Measurements from ENCODE around the gene ZNF786. TPM values are rescaled to one million over a fixed set of nuclear protein-coding genes. Genes with fewer than 3 reads are reported as not detected.

The ZNF786 gene
- 10 to 100 TPM in 1 of 2 donors, 1 to 10 TPM in 1; 7.8 to 10.8 TPM for total RNA-seq

- DNase-seq (ENCODE audit: low spot score) (peak; percentile 97), ATAC-seq (peak; percentile 92 to 96)
- Mint-ChIP-seq H3K4me1 (ENCODE audit: low read depth in 2 of 2) (peaks cover 20 to 28% of the 10 kb centered on the region in 2 donors), H3K27me3 (no peaks in the 10 kb centered on the region), H3K4me3 (peak within 1 kb of the TSS; percentile 85), H3K27ac (peak within 1 kb of the TSS; percentile 80 to 95), H3K36me3 (no peaks in the 10 kb centered on the region), H3K9me3 (no peaks in the 10 kb centered on the region)
These were observed at the start of gene ZNF786 for GRCh38 chr7:149090397-149091195. ZNF786 (minus strand) TSS chr7:149090718; CDS start chr7:149090640, 78 bp downstream.

GRCh38 chr7:149136118-149136517, 45.6 kb upstream of the ZNF786 start:
- no peak for DNase-seq (ENCODE audit: low spot score)
- no peaks in the 10 kb centered on the region for H3K27me3 Mint-ChIP-seq
- ATAC-seq, result no peak
- no peak overlapping the region for H3K27ac Mint-ChIP-seq
- H3K4me1 Mint-ChIP-seq (ENCODE audit: low read depth in 2 of 2), result peaks cover 0 to 6% of the 10 kb centered on the region in 2 donors
- H3K9me3 Mint-ChIP-seq, result no peaks in the 10 kb centered on the region
- H3K36me3 Mint-ChIP-seq, result peaks cover 2% of the 10 kb centered on the region
- no peak overlapping the region for H3K4me3 Mint-ChIP-seq

GRCh38 chr7:149133028-149133710, 42.7 kb upstream of the ZNF786 start:
- H3K4me1 Mint-ChIP-seq (ENCODE audit: low read depth in 2 of 2), result peaks cover 7% of the 10 kb centered on the region in 2 donors
- no peak overlapping the region for H3K27ac Mint-ChIP-seq
- H3K9me3 Mint-ChIP-seq, result peaks cover 5% of the 10 kb centered on the region
- no peaks in the 10 kb centered on the region for H3K27me3 Mint-ChIP-seq
- no peak overlapping the region for H3K4me3 Mint-ChIP-seq
- DNase-seq (ENCODE audit: low spot score), result no peak
- no peak for ATAC-seq
- peaks cover 11% of the 10 kb centered on the region for H3K36me3 Mint-ChIP-seq

GRCh38 chr7:149130572-149131198, 40.2 kb upstream of the ZNF786 start:
- no peak for ATAC-seq
- Mint-ChIP-seq H3K36me3 (peaks cover 17% of the 10 kb centered on the region), H3K9me3 (peaks cover 5% of the 10 kb centered on the region), H3K27me3 (no peaks in the 10 kb centered on the region), H3K4me3 (no peak overlapping the region), H3K4me1 (ENCODE audit: low read depth in 2 of 2) (peaks cover 22% of the 10 kb centered on the region in 2 donors), H3K27ac (no peak overlapping the region)
- DNase-seq (ENCODE audit: low spot score), result no peak

GRCh38 chr7:149126662-149127266, 36.2 kb upstream of the ZNF786 start:
- peak overlapping the region; percentile 99 for H3K4me3 Mint-ChIP-seq
- H3K27me3 Mint-ChIP-seq, result no peaks in the 10 kb centered on the region
- DNase-seq (ENCODE audit: low spot score) (peak; percentile 86), ATAC-seq (peak; percentile 79 to 85)
- peaks cover 17% of the 10 kb centered on the region for H3K36me3 Mint-ChIP-seq
- H3K27ac Mint-ChIP-seq, result peak overlapping the region; percentile 98
- H3K9me3 Mint-ChIP-seq, result peaks cover 5% of the 10 kb centered on the region
- H3K4me1 Mint-ChIP-seq (ENCODE audit: low read depth in 2 of 2), result peaks cover 30 to 33% of the 10 kb centered on the region in 2 donors

GRCh38 chr7:149125863-149126661, 35.5 kb upstream of the ZNF786 start, which contains the start of gene ZNF425:
ZNF425 (minus strand) TSS chr7:149126324; CDS start chr7:149126213, 111 bp downstream.
- Mint-ChIP-seq H3K36me3 (peaks cover 14% of the 10 kb centered on the region), H3K27me3 (no peaks in the 10 kb centered on the region), H3K27ac (peak within 1 kb of the TSS; percentile 98), H3K4me3 (peak within 1 kb of the TSS; percentile 99), H3K9me3 (peaks cover 5% of the 10 kb centered on the region), H3K4me1 (ENCODE audit: low read depth in 2 of 2) (peaks cover 30 to 33% of the 10 kb centered on the region in 2 donors)
- ATAC-seq (peak; percentile 93 to 94), DNase-seq (ENCODE audit: low spot score) (peak; percentile 95)

- ATAC-seq, result no peak
- H3K4me3 Mint-ChIP-seq, result peak overlapping the region; percentile 99
- DNase-seq (ENCODE audit: low spot score), result no peak
- no peaks in the 10 kb centered on the region for H3K27me3 Mint-ChIP-seq
- H3K36me3 Mint-ChIP-seq, result peaks cover 7% of the 10 kb centered on the region
- H3K9me3 Mint-ChIP-seq, result no peaks in the 10 kb centered on the region
- H3K27ac Mint-ChIP-seq, result peak overlapping the region; percentile 98
- H3K4me1 Mint-ChIP-seq (ENCODE audit: low read depth in 2 of 2), result peaks cover 25 to 27% of the 10 kb centered on the region in 2 donors
These were observed 34.8 kb upstream of the ZNF786 start for GRCh38 chr7:149125189-149125862.

GRCh38 chr7:149109969-149110368, 19.5 kb upstream of the ZNF786 start:
- no peak overlapping the region for H3K4me3 Mint-ChIP-seq
- DNase-seq (ENCODE audit: low spot score) (no peak), ATAC-seq (no peak)
- H3K27me3 Mint-ChIP-seq, result no peaks in the 10 kb centered on the region
- no peak overlapping the region for H3K27ac Mint-ChIP-seq
- H3K36me3 Mint-ChIP-seq, result no peaks in the 10 kb centered on the region
- no peaks in the 10 kb centered on the region for H3K4me1 Mint-ChIP-seq (ENCODE audit: low read depth in 2 of 2)
- no peaks in the 10 kb centered on the region for H3K9me3 Mint-ChIP-seq

GRCh38 chr7:149104749-149105148, 14.2 kb upstream of the ZNF786 start:
- Mint-ChIP-seq H3K4me1 (ENCODE audit: low read depth in 2 of 2) (no peaks in the 10 kb centered on the region), H3K4me3 (no peak overlapping the region), H3K27ac (no peak overlapping the region), H3K27me3 (no peaks in the 10 kb centered on the region), H3K36me3 (no peaks in the 10 kb centered on the region), H3K9me3 (no peaks in the 10 kb centered on the region)
- ATAC-seq, result peak in 1 of 2 donors; percentile 46
- DNase-seq (ENCODE audit: low spot score), result no peak

- Mint-ChIP-seq H3K4me3 (no peak overlapping the region), H3K27ac (no peak overlapping the region), H3K4me1 (ENCODE audit: low read depth in 2 of 2) (no peaks in the 10 kb centered on the region), H3K9me3 (no peaks in the 10 kb centered on the region), H3K27me3 (no peaks in the 10 kb centered on the region), H3K36me3 (no peaks in the 10 kb centered on the region)
- DNase-seq (ENCODE audit: low spot score) (no peak), ATAC-seq (peak in 1 of 2 donors; percentile 32)
These were observed 13.7 kb upstream of the ZNF786 start for GRCh38 chr7:149104214-149104613.

GRCh38 chr7:149103424-149103823, 12.9 kb upstream of the ZNF786 start:
- H3K4me1 Mint-ChIP-seq (ENCODE audit: low read depth in 2 of 2), result no peaks in the 10 kb centered on the region
- H3K27me3 Mint-ChIP-seq, result no peaks in the 10 kb centered on the region
- H3K9me3 Mint-ChIP-seq, result no peaks in the 10 kb centered on the region
- no peak for DNase-seq (ENCODE audit: low spot score)
- no peak overlapping the region for H3K27ac Mint-ChIP-seq
- no peak overlapping the region for H3K4me3 Mint-ChIP-seq
- ATAC-seq, result no peak
- no peaks in the 10 kb centered on the region for H3K36me3 Mint-ChIP-seq

GRCh38 chr7:149102666-149103065, 12.1 kb upstream of the ZNF786 start:
- Mint-ChIP-seq H3K4me1 (ENCODE audit: low read depth in 2 of 2) (no peaks in the 10 kb centered on the region), H3K36me3 (no peaks in the 10 kb centered on the region), H3K4me3 (no peak overlapping the region), H3K9me3 (no peaks in the 10 kb centered on the region), H3K27me3 (no peaks in the 10 kb centered on the region), H3K27ac (no peak overlapping the region)
- ATAC-seq, result no peak
- no peak for DNase-seq (ENCODE audit: low spot score)

Measured in natural killer cell treated with Interleukin-12 subunit alpha and Interleukin-12 subunit beta and Interleukin-15 and Interleukin-18, amount 100 ng/mL, for 72 hours (primary cell).